ENCODE measurements around the gene LAX1. TPM values are rescaled to one million over a fixed set of nuclear protein-coding genes. Genes with fewer than 3 reads are reported as not detected.

Gene LAX1, protein sequence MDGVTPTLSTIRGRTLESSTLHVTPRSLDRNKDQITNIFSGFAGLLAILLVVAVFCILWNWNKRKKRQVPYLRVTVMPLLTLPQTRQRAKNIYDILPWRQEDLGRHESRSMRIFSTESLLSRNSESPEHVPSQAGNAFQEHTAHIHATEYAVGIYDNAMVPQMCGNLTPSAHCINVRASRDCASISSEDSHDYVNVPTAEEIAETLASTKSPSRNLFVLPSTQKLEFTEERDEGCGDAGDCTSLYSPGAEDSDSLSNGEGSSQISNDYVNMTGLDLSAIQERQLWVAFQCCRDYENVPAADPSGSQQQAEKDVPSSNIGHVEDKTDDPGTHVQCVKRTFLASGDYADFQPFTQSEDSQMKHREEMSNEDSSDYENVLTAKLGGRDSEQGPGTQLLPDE
- total RNA-seq, result 10 to 100 TPM; 26.3 to 28.4 TPM

DNA sequence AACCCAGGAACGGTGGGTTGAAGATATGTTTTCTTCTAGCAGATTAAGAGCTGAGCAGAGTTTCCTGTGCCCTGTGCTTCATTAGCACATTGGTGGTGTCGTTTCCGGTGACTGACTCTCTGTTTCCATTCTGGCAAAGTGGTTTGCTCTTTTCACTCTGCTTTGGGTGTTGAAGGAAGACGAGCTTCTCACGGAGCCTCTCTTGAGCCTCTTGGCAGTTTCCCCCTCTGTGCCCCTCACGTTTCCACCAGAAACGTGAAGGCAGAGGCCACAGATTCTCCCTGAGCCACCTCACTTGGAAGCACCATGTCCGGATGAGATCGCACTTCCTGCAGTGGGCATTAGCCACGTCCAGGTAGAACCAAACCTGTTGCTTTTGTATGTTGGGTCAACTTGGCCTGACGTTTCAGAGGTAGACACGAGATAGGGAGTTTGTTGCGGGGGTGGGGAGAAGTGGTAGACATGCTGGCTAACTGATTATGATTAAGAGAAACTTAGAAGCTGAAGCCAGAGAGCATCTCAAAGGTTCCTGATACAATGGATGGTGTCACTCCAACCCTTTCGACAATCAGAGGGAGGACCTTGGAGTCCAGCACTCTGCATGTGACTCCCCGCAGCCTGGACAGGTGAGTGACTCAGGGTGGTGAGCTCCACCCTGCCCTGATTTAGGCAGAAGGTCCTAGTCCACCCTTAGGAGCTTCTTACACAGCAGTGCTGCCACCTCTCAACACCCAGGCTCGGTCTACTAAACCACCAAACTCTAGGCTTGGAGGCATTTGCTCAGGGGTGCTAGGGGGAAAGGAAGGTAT lies at the start of gene LAX1:
Gene LAX1 (plus strand): TSS at position 155 of the 809 bp plus-strand sequence. CDS start 383 bp downstream, at position 538.
- peaks cover 39% of the 10 kb centered on the region for H3K4me1 Mint-ChIP-seq
- no peaks in the 10 kb centered on the region for H3K27me3 Mint-ChIP-seq
- ATAC-seq (ENCODE audit: low read depth), result peak; percentile 87
- H3K36me3 Mint-ChIP-seq, result peaks cover 13% of the 10 kb centered on the region
- peak within 1 kb of the TSS; percentile 94 for H3K4me3 Mint-ChIP-seq
- H3K27ac Mint-ChIP-seq, result peak within 1 kb of the TSS; percentile 99
- H3K9me3 Mint-ChIP-seq, result no peaks in the 10 kb centered on the region
- peak; percentile 67 for DNase-seq
- POLR2A ChIA-PET, result interaction anchor here (0.5 to 3.2 kb wide), 28 partner anchors 8 to 926 kb away, joined by 3 to 16 read pairs (median 4); no protein-coding TSS in a partner anchor

DNA sequence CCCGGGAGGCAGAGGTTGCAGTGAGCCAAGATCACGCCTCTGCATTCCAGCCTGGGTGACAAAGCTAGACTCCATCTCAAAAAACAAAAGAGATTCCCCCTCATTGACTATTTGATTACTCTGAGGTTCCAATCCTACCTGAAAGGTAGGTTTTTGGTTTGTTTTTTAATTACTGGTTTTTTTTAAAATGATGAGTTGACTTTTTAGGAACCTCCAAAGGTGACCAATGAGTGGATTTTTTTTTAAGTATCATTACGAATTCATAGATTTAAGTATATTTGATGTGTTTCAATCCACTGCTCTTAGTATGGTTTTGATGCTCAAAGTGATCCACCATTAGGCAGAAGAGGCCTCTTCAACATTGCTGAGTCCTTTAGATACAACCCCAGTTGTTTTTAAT lies 47.9 kb upstream of the LAX1 start:
- no peak overlapping the region for H3K4me3 Mint-ChIP-seq
- no peaks in the 10 kb centered on the region for H3K27me3 Mint-ChIP-seq
- POLR2A ChIA-PET, result no interaction called here
- no peak for ATAC-seq (ENCODE audit: low read depth)
- no peaks in the 10 kb centered on the region for H3K9me3 Mint-ChIP-seq
- no peaks in the 10 kb centered on the region for H3K4me1 Mint-ChIP-seq
- peaks cover 31% of the 10 kb centered on the region for H3K36me3 Mint-ChIP-seq
- DNase-seq, result no peak
- no peak overlapping the region for H3K27ac Mint-ChIP-seq

DNA sequence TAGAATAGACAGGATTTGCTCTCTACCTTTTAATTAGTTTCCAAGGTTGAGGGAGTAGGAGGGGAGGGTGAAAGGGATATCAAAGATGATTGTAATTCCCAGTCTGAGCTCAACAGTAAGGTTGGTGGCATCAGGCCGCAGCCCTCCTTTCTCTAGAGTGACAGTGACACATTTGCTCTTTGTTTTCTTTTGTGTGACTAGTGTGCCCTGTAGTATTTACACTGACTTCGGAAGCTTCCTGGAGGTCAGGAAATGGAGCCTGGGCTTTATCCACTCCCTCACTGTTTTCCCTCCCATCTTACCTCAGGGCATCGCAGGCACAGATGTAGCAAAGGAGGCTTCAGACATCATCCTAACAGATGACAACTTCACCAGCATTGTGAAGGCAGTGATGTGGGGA lies 44.7 kb upstream of the LAX1 start:
- no peaks in the 10 kb centered on the region for H3K27me3 Mint-ChIP-seq
- ATAC-seq (ENCODE audit: low read depth) (no peak), DNase-seq (no peak)
- POLR2A ChIA-PET, result no interaction called here
- peaks cover 33% of the 10 kb centered on the region for H3K36me3 Mint-ChIP-seq
- H3K4me1 Mint-ChIP-seq, result no peaks in the 10 kb centered on the region
- H3K4me3 Mint-ChIP-seq, result no peak overlapping the region
- no peaks in the 10 kb centered on the region for H3K9me3 Mint-ChIP-seq
- no peak overlapping the region for H3K27ac Mint-ChIP-seq

DNA sequence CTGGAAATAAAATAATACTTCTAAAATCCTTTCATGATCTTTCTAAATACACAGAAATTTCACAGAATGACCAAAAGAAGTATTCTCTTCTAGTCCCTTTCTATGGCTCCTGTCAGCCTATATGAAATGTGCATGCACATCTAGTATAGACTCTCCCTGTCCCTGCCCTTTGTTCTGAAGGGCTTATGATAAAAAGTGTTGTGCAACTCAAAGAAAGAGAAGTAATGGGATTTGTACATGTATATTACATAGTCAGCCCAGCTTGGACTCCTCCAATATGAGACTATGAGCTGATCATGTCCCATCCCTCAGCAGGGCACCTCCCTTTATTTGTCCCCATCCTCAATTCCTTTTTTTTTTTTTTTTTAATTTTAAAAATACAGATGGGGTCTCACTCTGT lies 42.1 kb upstream of the LAX1 start:
- no peak for ATAC-seq (ENCODE audit: low read depth)
- no peak for DNase-seq
- Mint-ChIP-seq H3K27me3 (no peaks in the 10 kb centered on the region), H3K27ac (no peak overlapping the region), H3K4me1 (no peaks in the 10 kb centered on the region), H3K36me3 (peaks cover 52% of the 10 kb centered on the region), H3K9me3 (no peaks in the 10 kb centered on the region), H3K4me3 (no peak overlapping the region)
- POLR2A ChIA-PET, result no interaction called here

DNA sequence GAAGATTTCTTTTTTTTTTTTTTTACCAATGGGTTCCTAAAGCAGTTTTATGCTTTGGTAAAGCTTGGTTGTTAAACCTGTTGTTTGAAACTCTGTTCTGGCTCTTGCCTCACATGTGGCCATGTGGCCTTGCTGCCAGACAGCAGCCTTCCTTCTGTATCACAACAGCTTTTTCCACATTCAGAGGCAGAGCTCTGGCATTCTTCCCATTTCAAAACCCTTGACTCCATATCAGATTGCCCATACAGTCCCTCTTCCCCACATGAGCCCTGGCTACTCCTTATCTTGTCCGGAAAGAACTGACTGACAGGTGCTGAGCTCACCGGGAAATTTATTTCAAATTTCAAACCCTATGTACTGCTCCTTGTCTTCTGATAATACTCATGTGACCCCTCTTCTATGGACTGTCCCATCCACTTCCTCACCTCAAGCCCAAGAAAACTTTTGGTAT lies 38.5 kb upstream of the LAX1 start:
- POLR2A ChIA-PET, result no interaction called here
- H3K27me3 Mint-ChIP-seq, result no peaks in the 10 kb centered on the region
- H3K4me3 Mint-ChIP-seq, result no peak overlapping the region
- no peak for ATAC-seq (ENCODE audit: low read depth)
- H3K36me3 Mint-ChIP-seq, result peaks cover 46% of the 10 kb centered on the region
- no peak for DNase-seq
- H3K4me1 Mint-ChIP-seq, result no peaks in the 10 kb centered on the region
- H3K27ac Mint-ChIP-seq, result no peak overlapping the region
- H3K9me3 Mint-ChIP-seq, result no peaks in the 10 kb centered on the region

DNA sequence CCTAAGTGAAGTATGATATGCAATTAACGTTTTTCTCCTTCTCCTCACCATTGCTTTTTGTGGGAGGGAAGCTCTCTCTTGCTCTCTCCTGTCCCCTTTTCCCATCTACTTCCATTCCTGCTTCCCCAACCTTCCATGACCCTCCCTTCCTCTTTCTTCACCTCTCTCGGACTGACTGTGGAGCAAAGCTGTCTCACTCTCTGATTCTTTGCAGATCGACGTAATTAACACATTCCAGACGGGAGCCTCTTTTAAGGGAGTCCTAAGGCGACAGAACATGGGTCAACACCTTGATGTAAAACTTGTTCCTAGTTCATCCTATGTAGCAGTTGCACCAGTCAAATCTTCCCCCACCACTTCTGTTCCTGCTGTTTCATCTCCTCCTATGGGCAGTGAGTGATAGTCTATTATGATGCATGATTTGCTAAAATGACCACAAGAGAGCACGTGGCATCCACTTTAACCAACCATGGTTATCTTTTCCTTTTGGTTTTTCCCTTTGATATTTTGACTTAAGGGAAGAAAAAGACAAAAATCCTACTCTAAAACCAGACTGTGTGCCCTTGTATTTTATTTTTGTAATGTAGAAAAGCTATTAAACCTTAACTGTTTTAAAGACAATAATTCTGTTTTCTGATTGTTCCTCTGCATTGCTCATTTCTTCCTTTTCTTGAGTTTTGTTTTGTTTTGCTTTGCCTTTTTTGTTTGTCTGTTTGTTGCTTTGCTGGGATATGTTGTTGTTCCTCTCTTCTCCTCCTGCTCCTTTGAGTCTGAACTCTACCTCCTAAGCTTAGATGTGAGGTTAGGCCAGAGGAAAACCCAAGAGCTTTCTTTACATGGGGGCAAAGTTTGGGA lies 31.7 kb upstream of the LAX1 start:
- Mint-ChIP-seq H3K4me3 (no peak overlapping the region), H3K27me3 (no peaks in the 10 kb centered on the region), H3K36me3 (peaks cover 38% of the 10 kb centered on the region), H3K27ac (no peak overlapping the region), H3K9me3 (no peaks in the 10 kb centered on the region), H3K4me1 (peaks cover 8% of the 10 kb centered on the region)
- ATAC-seq (ENCODE audit: low read depth), result no peak
- POLR2A ChIA-PET, result no interaction called here
- no peak for DNase-seq

DNA sequence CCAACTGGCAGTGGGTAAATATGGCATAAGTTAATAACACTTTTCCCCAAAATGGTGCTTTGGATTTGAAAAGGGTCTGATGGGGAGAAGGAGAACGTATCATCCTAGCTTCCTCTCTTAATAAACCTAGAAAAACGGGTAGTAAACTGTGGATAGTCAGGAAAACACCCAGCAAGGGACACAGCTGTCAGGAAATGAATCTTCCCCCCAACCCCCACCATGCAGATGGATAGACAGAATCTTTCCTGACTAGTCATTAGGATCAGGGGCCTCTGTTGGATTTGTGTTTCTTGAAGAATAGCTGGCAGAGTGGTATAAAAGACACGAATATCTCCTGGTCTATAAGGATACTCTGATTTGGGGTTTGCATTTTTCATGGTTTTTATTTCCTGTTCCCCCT lies 22.5 kb upstream of the LAX1 start:
- Mint-ChIP-seq H3K4me3 (no peak overlapping the region), H3K9me3 (peaks cover 2% of the 10 kb centered on the region), H3K36me3 (peaks cover 56% of the 10 kb centered on the region), H3K4me1 (peaks cover 22% of the 10 kb centered on the region), H3K27ac (no peak overlapping the region), H3K27me3 (no peaks in the 10 kb centered on the region)
- ATAC-seq (ENCODE audit: low read depth) (no peak), DNase-seq (no peak)
- POLR2A ChIA-PET, result no interaction called here

DNA sequence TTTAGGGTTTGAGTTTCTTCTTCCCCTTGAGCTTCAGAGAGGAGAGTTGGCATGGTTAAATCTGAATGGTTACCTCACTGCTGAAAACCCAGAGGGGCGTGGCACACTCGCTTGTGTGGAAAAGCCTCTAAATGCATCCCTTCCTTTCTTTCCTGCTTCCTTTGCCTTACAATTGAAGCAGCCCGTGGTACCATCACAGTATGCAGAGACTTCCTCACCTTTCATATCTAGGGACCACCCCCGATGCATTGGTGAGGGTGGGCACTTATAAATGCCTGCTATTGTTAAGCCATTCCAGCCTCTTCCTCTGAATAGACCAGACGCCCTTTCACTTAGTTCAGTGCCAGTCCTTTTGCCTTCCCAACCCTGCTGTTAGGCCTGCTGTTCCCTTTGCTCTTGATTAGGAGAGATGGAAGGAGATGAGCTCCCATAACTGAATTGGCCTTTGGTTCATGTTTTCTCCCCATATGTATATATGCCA lies 21.9 kb upstream of the LAX1 start:
- no peaks in the 10 kb centered on the region for H3K27me3 Mint-ChIP-seq
- POLR2A ChIA-PET, result interaction anchor here (1.7 kb wide), 1 partner anchor 22 kb away, joined by 16 read pairs; the partner anchor contains the start of gene LAX1
- no peak overlapping the region for H3K27ac Mint-ChIP-seq
- peaks cover 2% of the 10 kb centered on the region for H3K9me3 Mint-ChIP-seq
- H3K4me3 Mint-ChIP-seq, result no peak overlapping the region
- peaks cover 51% of the 10 kb centered on the region for H3K36me3 Mint-ChIP-seq
- DNase-seq (no peak), ATAC-seq (ENCODE audit: low read depth) (no peak)
- peaks cover 19% of the 10 kb centered on the region for H3K4me1 Mint-ChIP-seq

DNA sequence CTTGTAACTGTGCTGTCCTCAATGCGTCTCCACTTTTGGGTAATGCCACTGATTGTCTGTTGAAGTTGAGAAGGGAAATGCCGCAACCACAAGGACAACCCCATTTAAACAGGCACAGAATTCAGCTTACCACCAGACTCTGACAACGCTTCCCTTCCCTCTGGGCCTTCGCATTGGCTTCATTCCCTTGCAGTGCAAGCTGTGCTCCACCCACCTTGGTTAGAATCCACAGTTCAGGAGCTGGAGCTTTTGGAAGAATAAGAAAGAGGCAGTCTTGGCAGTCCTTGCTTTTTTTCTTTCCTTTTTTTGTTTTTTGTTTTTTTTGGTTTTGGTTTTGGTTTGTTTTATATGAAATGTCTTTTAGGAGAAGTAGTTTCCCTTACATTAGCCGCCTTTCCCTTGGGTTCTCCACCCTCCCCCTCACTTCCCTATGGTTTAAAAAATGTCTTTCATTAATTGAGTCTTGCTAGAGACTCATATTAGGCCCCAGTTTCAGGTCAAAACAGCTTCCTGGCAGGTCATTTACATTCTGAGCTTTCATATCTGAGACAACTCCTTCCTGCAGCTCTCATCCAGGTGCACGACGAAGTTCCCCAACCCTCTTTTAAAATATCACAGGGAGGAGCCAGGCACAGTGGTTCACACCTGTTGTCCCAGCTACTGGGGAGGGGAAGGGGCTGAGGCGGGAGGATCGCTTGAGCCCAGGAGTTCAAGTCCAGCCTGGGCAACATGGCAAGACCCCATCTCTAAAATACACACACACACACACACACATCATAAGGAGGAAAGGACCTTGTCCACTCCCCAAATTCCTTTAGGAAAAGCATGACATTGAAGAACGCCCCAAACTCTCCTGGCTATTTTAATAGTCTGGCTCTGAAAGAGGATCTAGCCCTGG lies 20.7 kb upstream of the LAX1 start:
- H3K27me3 Mint-ChIP-seq, result no peaks in the 10 kb centered on the region
- ATAC-seq (ENCODE audit: low read depth) (no peak), DNase-seq (no peak)
- peaks cover 18% of the 10 kb centered on the region for H3K4me1 Mint-ChIP-seq
- POLR2A ChIA-PET, result interaction anchor here (0.5 to 1.7 kb wide), 3 partner anchors 20 to 70 kb away, joined by 3 to 16 read pairs (median 5); partner anchors contain the start of gene LAX1
- H3K9me3 Mint-ChIP-seq, result peaks cover 2% of the 10 kb centered on the region
- peak overlapping the region; percentile 82 for H3K27ac Mint-ChIP-seq
- H3K36me3 Mint-ChIP-seq, result peaks cover 43% of the 10 kb centered on the region
- peak overlapping the region; percentile 73 for H3K4me3 Mint-ChIP-seq

DNA sequence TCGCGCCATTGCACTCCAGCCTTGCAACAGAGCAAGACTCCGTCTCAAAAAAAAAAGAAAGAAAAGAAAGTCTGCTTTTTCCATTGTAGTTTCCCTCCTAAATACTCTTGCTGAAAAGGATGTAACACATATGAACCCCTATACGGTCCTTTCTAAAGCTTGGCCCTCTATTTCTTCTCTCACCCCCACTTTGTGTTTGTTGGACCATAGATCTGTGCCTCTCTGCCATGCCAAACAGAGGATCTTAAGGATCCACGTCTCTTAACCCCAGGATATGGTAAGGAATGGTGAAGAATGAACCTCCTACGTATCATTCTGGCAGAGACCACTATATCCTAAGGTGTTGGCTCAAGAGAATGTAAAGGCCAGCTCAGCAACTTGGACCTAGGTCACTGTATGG lies 18.7 kb upstream of the LAX1 start:
- DNase-seq (no peak), ATAC-seq (ENCODE audit: low read depth) (no peak)
- peaks cover 2% of the 10 kb centered on the region for H3K9me3 Mint-ChIP-seq
- H3K27ac Mint-ChIP-seq, result no peak overlapping the region
- H3K4me1 Mint-ChIP-seq, result peaks cover 18% of the 10 kb centered on the region
- no peaks in the 10 kb centered on the region for H3K27me3 Mint-ChIP-seq
- H3K36me3 Mint-ChIP-seq, result peaks cover 26% of the 10 kb centered on the region
- H3K4me3 Mint-ChIP-seq, result no peak overlapping the region
- POLR2A ChIA-PET, result interaction anchor here (2.3 kb wide), 1 partner anchor 19 kb away, joined by 5 read pairs; the partner anchor contains the start of gene LAX1

DNA sequence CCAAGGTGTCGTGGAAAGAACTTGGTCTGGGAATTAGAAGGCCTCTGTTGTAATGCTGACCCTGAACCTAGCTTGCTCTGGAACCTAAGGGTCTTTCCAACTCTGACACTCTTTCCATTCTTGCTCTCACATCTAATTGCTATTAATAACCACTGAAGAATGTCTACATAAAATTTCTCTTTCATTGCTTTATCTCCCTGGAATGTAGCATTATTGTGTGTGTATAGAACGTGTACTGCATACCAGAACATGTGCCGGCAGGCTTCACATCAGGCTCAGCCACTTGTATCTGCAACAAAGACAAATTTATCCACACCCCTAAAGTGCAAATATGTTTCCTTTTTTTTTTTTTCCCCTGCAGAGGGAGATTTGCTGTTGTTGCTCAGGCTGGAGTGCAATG lies 13.9 kb upstream of the LAX1 start:
- no peaks in the 10 kb centered on the region for H3K27me3 Mint-ChIP-seq
- POLR2A ChIA-PET, result interaction anchor here (0.7 kb wide), 2 partner anchors 11 to 138 kb away, joined by 5 read pairs; no protein-coding TSS in a partner anchor
- peaks cover 2% of the 10 kb centered on the region for H3K36me3 Mint-ChIP-seq
- ATAC-seq (ENCODE audit: low read depth) (no peak), DNase-seq (no peak)
- H3K9me3 Mint-ChIP-seq, result no peaks in the 10 kb centered on the region
- no peak overlapping the region for H3K27ac Mint-ChIP-seq
- H3K4me3 Mint-ChIP-seq, result no peak overlapping the region
- H3K4me1 Mint-ChIP-seq, result peaks cover 16% of the 10 kb centered on the region
